Measurements from ENCODE around the gene RNF183. TPM values are rescaled to one million over a fixed set of nuclear protein-coding genes. Genes with fewer than 3 reads are reported as not detected.

RNF183 gene
- polyA plus RNA-seq, 1 of the 3 experiments (the other 2 are of a cell fraction): not detected

DNA sequence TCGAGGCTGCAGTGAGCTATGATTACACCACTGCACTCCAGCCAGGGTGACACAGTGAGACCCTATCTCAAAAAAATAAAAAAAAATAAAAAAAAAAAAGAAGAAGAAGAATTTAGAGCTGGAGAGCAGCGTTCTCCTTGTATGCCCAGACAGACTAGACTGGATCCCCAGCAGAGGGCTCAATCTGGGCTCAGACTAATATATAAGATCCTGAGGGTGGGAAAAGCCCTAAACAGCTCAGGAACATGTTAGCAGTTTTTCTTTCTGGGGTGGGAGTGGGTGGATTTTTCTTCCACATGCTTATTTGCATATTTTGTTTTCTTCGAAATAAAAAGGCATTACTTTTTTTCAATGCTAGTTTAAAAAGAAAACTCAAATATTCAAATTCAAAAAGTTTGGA is 45.3 kb upstream of the RNF183 start (continued):
- TF ChIP-seq USF2 (IDR thresholded peaks at IDR 0.05; ENCODE audit: borderline replicate concordance, low read depth, low read length) (no peak), TEAD4 (IDR thresholded peaks at IDR 0.05; ENCODE audit: borderline replicate concordance, insufficient read depth) (no peak), MXI1 (IDR thresholded peaks at IDR 0.05; ENCODE audit: low read depth, low read length) (no peak), EZH2phosphoT487 (IDR thresholded peaks at IDR 0.05; ENCODE audit: borderline replicate concordance, low read depth) (no peak), RCOR1 (IDR thresholded peaks at IDR 0.05; ENCODE audit: low read length) (no peak), FOXM1 (IDR thresholded peaks at IDR 0.05; ENCODE audit: low read depth) (no peak)

- Histone ChIP-seq H3F3A (replicated peaks; ENCODE audit: insufficient read depth) (peaks cover 3% of the 10 kb centered on the region), H4K20me1 (ENCODE audit: insufficient read depth) (no peaks in the 10 kb centered on the region), H2AFZ (ENCODE audit: low read depth) (no peak overlapping the region), H3K9ac (no peak overlapping the region), H3K79me2 (ENCODE audit: insufficient read depth) (no peaks in the 10 kb centered on the region), H3K4me1 (ENCODE audit: control insufficient read depth in 1 of 2, insufficient read depth in 2 of 2, low read depth in 1 of 2, low read length in 1 of 2) (peaks cover 0 to 23% of the 10 kb centered on the region in 2 experiments; a peak in 1 of 4 replicates), H3K4me2 (no peak overlapping the region), H3K9me2 (no peaks in the 10 kb centered on the region), H3K9me3 (no peaks in the 10 kb centered on the region), H3K4me3 (ENCODE audit: low read depth in 2 of 2, low read length in 1 of 2) (no peak overlapping the region), H3K36me3 (replicated peaks in 1 of 2; ENCODE audit: control insufficient read depth in 1 of 2, insufficient read depth in 2 of 2, low read length in 1 of 2) (no peaks in the 10 kb centered on the region), H3K27ac (ENCODE audit: low read depth in 2 of 2, low read length in 1 of 2) (no peak overlapping the region; a peak in 1 of 4 replicates), H3K27me3 (ENCODE audit: insufficient read depth) (peaks cover 15% of the 10 kb centered on the region)
- no peak for DNase-seq
- CTCF ChIA-PET: interaction anchor here (1.4 kb wide), 1 partner anchor 246 kb away, joined by 3 read pairs; no protein-coding TSS in a partner anchor
- WGBS (ENCODE audit: low lambda C conversion rate): 13% methylated on average over 1 of the region's 1 CpG
- TF ChIP-seq RAD21 (IDR thresholded peaks at IDR 0.05; ENCODE audit: low read length): no peak
- POLR2A ChIA-PET: no interaction called here
Measured at GRCh38 chr9:113345671-113346070, 42.5 kb upstream of the RNF183 start.

GRCh38 chr9:113345190-113345589 is 42.0 kb upstream of the RNF183 start:
- DNase-seq: no peak
- Histone ChIP-seq H3K9ac (no peak overlapping the region), H3K4me3 (ENCODE audit: low read depth in 2 of 2, low read length in 1 of 2) (no peak overlapping the region), H3K27ac (ENCODE audit: low read depth in 2 of 2, low read length in 1 of 2) (no peak overlapping the region; a peak in 1 of 4 replicates), H4K20me1 (ENCODE audit: insufficient read depth) (no peaks in the 10 kb centered on the region), H3K36me3 (replicated peaks in 1 of 2; ENCODE audit: control insufficient read depth in 1 of 2, insufficient read depth in 2 of 2, low read length in 1 of 2) (no peaks in the 10 kb centered on the region), H3K4me1 (ENCODE audit: control insufficient read depth in 1 of 2, insufficient read depth in 2 of 2, low read depth in 1 of 2, low read length in 1 of 2) (peaks cover 0 to 19% of the 10 kb centered on the region in 2 experiments; a peak in 1 of 4 replicates), H2AFZ (ENCODE audit: low read depth) (no peak overlapping the region), H3K27me3 (ENCODE audit: insufficient read depth) (peaks cover 10% of the 10 kb centered on the region), H3K4me2 (no peak overlapping the region), H3K79me2 (ENCODE audit: insufficient read depth) (no peaks in the 10 kb centered on the region), H3K9me2 (no peaks in the 10 kb centered on the region), H3K9me3 (no peaks in the 10 kb centered on the region), H3F3A (replicated peaks; ENCODE audit: insufficient read depth) (peaks cover 3% of the 10 kb centered on the region)
- WGBS (ENCODE audit: low lambda C conversion rate): 89% methylated on average over 2 of the region's 2 CpGs
- CTCF ChIA-PET: interaction anchor here (1.4 kb wide), 1 partner anchor 246 kb away, joined by 3 read pairs; no protein-coding TSS in a partner anchor
- POLR2A ChIA-PET: no interaction called here
- TF ChIP-seq FOXJ3 (CRISPR knock-in tag; IDR thresholded peaks at IDR 0.05) (no peak), EZH2phosphoT487 (IDR thresholded peaks at IDR 0.05; ENCODE audit: borderline replicate concordance, low read depth) (no peak), MEF2A (IDR thresholded peaks at IDR 0.05; ENCODE audit: borderline replicate concordance, low read depth) (no peak), RCOR1 (IDR thresholded peaks at IDR 0.05; ENCODE audit: low read length) (no peak), TEAD4 (IDR thresholded peaks at IDR 0.05; ENCODE audit: borderline replicate concordance, insufficient read depth) (no peak), MAX (IDR thresholded peaks at IDR 0.05; ENCODE audit: low read depth) (no peak), ZBTB33 (IDR thresholded peaks at IDR 0.05; ENCODE audit: borderline replicate concordance, low read depth) (no peak)

All from SK-N-SH (cell line).